AG04450 (cell line): ENCODE measurements around the gene RANBP1. TPM values are rescaled to one million over a fixed set of nuclear protein-coding genes. Genes with fewer than 3 reads are reported as not detected.

ENCODE experiments used
- CTCF ChIA-PET: fragments of 300-600, 350-600 bp; formaldehyde crosslinking; extraction: SDS; loops from one replicate; lab custom pipeline; 2022; ENCODE audit warnings: antibody characterized with exemption, inconsistent platforms; lab: Charles Lee
- POLR2A ChIA-PET: fragments of 350-600 bp; formaldehyde crosslinking; extraction: SDS; loops from one replicate; lab custom pipeline; 2021; ENCODE audit warnings: antibody characterized with exemption, inconsistent platforms; lab: Yijun Ruan, JAX
- DNase-seq: peaks from one replicate; pipeline ENCODE4 v3.0.0-alpha.2; 2011; ENCODE audit warnings: low read depth, low spot score
- H3K27ac ChIP-seq: one replicate; pipeline ENCODE4 v1.5.1; 2012; ENCODE audit warnings: low read depth, low read length, control low read depth
- H3K27me3 ChIP-seq: one replicate; pipeline ENCODE4 v1.6.0; 2012; ENCODE audit warnings: low read length; ENCODE audit not compliant: control insufficient read depth, insufficient read depth
- H3K4me3 ChIP-seq: 2 replicates; pipeline ENCODE4 v1.5.1; 2011; ENCODE audit warnings: mild to moderate bottlenecking, low read depth, low read length, control low read depth
- H3K9me3 ChIP-seq: 2 replicates; pipeline ENCODE4 v1.5.1; 2012; ENCODE audit warnings: low read length; ENCODE audit not compliant: control insufficient read depth, insufficient read depth
- polyA plus RNA-seq: library from polyadenylated mRNA; depleted of rRNA; stranded (reverse); fragments of >200 nt; gene quantifications from 2 replicates; pipeline ENCODE4 v1.2.3, GENCODE V29; 2011
- TF ChIP-seq, protein P1 (sequence below): IDR thresholded peaks from 2 replicates; pipeline ENCODE4 v1.5.1; 2011; ENCODE audit warnings: low read depth, low read length, control low read depth, inconsistent platforms

The RANBP1 gene
- polyA plus RNA-seq, 1 experiment: 154 TPM

DNA sequence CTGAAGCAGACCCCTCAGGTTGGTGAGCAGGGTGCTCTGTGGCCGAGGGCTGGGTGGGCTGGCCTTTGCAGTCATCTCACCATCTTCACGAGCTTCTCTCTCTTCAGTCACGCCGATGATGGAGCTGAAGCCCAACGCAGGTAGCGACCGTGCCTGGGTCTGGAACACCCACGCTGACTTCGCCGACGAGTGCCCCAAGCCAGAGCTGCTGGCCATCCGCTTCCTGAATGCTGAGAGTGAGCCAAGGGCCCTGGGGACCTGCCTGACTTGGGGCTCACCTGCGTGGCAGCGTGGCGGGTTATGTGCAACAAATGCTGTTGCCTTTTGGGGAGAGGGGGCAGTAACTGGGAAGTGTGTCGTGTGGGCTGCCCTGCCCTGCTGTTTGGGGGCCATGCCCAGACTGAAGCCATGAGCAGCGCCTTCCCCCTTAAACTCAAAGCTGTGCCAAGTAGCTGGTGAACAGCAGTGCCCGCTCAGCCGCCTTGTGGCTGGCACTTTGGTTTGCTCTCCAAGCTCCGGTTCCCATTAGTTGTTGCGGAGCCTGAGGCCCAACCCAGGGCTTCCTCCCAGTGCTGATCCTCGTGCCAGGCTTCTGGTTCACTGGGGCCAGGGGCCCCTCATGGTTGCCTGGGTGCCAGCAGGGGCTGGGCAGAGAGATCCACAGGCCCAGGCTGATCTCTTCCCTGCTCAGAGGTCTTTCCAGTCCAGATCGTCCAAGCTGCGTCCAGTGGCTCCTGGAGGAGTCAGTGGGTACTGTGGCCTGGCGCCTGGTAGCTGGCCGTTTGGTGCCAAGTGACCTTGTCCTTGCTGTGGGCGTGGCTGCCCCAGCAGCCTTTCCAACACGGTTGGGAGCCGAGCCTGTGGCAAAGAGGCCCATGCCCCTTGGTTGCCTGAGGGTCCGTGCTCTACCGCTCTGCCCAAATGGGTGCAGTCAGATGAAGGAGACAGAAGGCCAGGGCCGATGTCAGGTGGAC is 9.6 kb downstream of the RANBP1 start:
- POLR2A ChIA-PET: no interaction called here
- H3K27ac ChIP-seq: no peak overlapping the region
- no peaks in the 10 kb centered on the region; the same call in 1 of the 2 replicates for H3K9me3 ChIP-seq
- CTCF ChIA-PET: interaction anchor here (0.5 kb wide), 1 partner anchor 194 kb away, joined by 3 read pairs; the partner anchor contains the start of gene DGCR6L
- DNase-seq: no peak
- no peak overlapping the region for H3K4me3 ChIP-seq
- no peaks in the 10 kb centered on the region for H3K27me3 ChIP-seq
- TF ChIP-seq, protein P1, sequence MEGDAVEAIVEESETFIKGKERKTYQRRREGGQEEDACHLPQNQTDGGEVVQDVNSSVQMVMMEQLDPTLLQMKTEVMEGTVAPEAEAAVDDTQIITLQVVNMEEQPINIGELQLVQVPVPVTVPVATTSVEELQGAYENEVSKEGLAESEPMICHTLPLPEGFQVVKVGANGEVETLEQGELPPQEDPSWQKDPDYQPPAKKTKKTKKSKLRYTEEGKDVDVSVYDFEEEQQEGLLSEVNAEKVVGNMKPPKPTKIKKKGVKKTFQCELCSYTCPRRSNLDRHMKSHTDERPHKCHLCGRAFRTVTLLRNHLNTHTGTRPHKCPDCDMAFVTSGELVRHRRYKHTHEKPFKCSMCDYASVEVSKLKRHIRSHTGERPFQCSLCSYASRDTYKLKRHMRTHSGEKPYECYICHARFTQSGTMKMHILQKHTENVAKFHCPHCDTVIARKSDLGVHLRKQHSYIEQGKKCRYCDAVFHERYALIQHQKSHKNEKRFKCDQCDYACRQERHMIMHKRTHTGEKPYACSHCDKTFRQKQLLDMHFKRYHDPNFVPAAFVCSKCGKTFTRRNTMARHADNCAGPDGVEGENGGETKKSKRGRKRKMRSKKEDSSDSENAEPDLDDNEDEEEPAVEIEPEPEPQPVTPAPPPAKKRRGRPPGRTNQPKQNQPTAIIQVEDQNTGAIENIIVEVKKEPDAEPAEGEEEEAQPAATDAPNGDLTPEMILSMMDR: no peak

GRCh38 chr22:20126284-20127029 is 10.6 kb downstream of the RANBP1 start:
- no peaks in the 10 kb centered on the region; the same call in 1 of the 2 replicates for H3K9me3 ChIP-seq
- TF ChIP-seq, protein P1: no peak
- H3K27ac ChIP-seq: no peak overlapping the region
- H3K27me3 ChIP-seq: no peaks in the 10 kb centered on the region
- H3K4me3 ChIP-seq: no peak overlapping the region
- ChIA-PET POLR2A (interaction anchor here (0.7 kb wide), 1 partner anchor 169 kb away, joined by 3 read pairs; no protein-coding TSS in a partner anchor), CTCF (no interaction called here)
- DNase-seq: no peak

DNA sequence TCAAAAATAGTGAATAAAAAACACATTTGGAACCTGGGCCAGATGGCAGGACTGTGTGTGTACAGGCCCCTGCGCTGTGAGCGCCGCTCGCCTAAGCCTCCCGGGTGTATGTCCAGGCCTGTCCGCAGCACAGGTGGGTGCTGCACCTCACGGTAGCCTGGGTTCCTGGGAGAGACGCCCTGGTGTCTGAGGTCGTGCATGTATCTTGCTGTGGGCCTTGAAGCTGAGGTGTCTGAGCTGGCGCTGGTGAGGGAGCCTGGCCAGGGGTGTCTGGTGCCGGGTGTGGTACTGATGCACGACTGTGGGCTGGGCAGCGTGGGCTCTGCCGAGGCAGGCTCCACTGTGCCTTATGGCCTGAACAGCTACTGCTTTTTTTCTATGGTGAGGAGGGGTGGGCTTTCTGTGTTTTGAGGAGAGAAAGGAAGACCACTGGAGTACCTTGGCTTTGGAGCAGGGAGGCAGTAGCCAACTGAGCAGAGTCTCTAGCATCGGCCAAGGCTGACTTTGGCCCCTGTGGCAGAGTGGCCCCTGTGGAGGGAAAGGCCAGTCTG is 11.5 kb downstream of the RANBP1 start:
- no peak for DNase-seq
- Histone ChIP-seq H3K4me3 (no peak overlapping the region), H3K27ac (no peak overlapping the region), H3K9me3 (no peaks in the 10 kb centered on the region; the same call in 1 of the 2 replicates), H3K27me3 (no peaks in the 10 kb centered on the region)
- ChIA-PET POLR2A (no interaction called here), CTCF (no interaction called here)
- TF ChIP-seq, protein P1: no peak

- Histone ChIP-seq H3K4me3 (no peak overlapping the region), H3K27ac (no peak overlapping the region), H3K27me3 (no peaks in the 10 kb centered on the region), H3K9me3 (no peaks in the 10 kb centered on the region; the same call in 1 of the 2 replicates)
- CTCF ChIA-PET: no interaction called here
- no peak for DNase-seq
- POLR2A ChIA-PET: interaction anchor here (3.2 kb wide), 1 partner anchor 11 kb away, joined by 12 read pairs; the partner anchor contains the start of gene TRMT2A
- TF ChIP-seq, protein P1: no peak
Measured at GRCh38 chr22:20127869-20128618, 12.1 kb downstream of the RANBP1 start.
